ENCODE data around the gene ADCY1. TPM values are rescaled to one million over a fixed set of nuclear protein-coding genes. Genes with fewer than 3 reads are reported as not detected.

Gene ADCY1
- total RNA-seq, 1 experiment from 2014 or later, result not detected

GRCh38 chr7:45573204-45573603 is 964 bp upstream of the ADCY1 start:
- Histone ChIP-seq H4K20me1 (ENCODE audit: insufficient read depth, low read depth, low read length) (no peaks in the 10 kb centered on the region), H3K36me3 (ENCODE audit: insufficient read depth, low read length) (no peaks in the 10 kb centered on the region), H2AFZ (ENCODE audit: low read length) (no peak overlapping the region), H3K9me3 (ENCODE audit: low read length) (no peaks in the 10 kb centered on the region), H3K4me1 (ENCODE audit: low read length) (no peaks in the 10 kb centered on the region), H3K9ac (ENCODE audit: low read length) (no peak overlapping the region), H3K27me3 (ENCODE audit: low read length) (no peaks in the 10 kb centered on the region), H3K79me2 (ENCODE audit: low read length) (no peaks in the 10 kb centered on the region), H3K9me2 (replicated peaks; ENCODE audit: insufficient read depth, low read length) (no peaks in the 10 kb centered on the region), H3K4me3 (ENCODE audit: low read length) (no peak overlapping the region), H3K27ac (ENCODE audit: low read length) (no peak overlapping the region), H3K4me2 (ENCODE audit: low read depth, low read length, poor library complexity, severe bottlenecking) (no peak overlapping the region)
- no peak for DNase-seq

GRCh38 chr7:45574416-45574668 is 174 bp downstream of the ADCY1 start:
- no peak overlapping the region for H3K27ac ChIP-seq (ENCODE audit: low read length)
- H3K9me3 ChIP-seq (ENCODE audit: low read length), result no peaks in the 10 kb centered on the region
- H3K4me1 ChIP-seq (ENCODE audit: low read length), result no peaks in the 10 kb centered on the region
- no peak overlapping the region for H3K9ac ChIP-seq (ENCODE audit: low read length)
- no peak overlapping the region for H2AFZ ChIP-seq (ENCODE audit: low read length)
- DNase-seq, result no peak
- H3K36me3 ChIP-seq (ENCODE audit: insufficient read depth, low read length), result no peaks in the 10 kb centered on the region
- no peaks in the 10 kb centered on the region for H3K27me3 ChIP-seq (ENCODE audit: low read length)
- H3K4me2 ChIP-seq (ENCODE audit: low read depth, low read length, poor library complexity, severe bottlenecking), result no peak overlapping the region
- H3K79me2 ChIP-seq (ENCODE audit: low read length), result no peaks in the 10 kb centered on the region
- no peaks in the 10 kb centered on the region for H4K20me1 ChIP-seq (ENCODE audit: insufficient read depth, low read depth, low read length)
- H3K4me3 ChIP-seq (ENCODE audit: low read length), result no peak overlapping the region
- H3K9me2 ChIP-seq (replicated peaks; ENCODE audit: insufficient read depth, low read length), result no peaks in the 10 kb centered on the region

- no peaks in the 10 kb centered on the region for H3K4me1 ChIP-seq (ENCODE audit: low read length)
- no peaks in the 10 kb centered on the region for H3K79me2 ChIP-seq (ENCODE audit: low read length)
- no peak overlapping the region for H3K9ac ChIP-seq (ENCODE audit: low read length)
- H3K27me3 ChIP-seq (ENCODE audit: low read length), result no peaks in the 10 kb centered on the region
- H4K20me1 ChIP-seq (ENCODE audit: insufficient read depth, low read depth, low read length), result no peaks in the 10 kb centered on the region
- no peaks in the 10 kb centered on the region for H3K9me2 ChIP-seq (replicated peaks; ENCODE audit: insufficient read depth, low read length)
- H3K36me3 ChIP-seq (ENCODE audit: insufficient read depth, low read length), result no peaks in the 10 kb centered on the region
- no peak overlapping the region for H3K27ac ChIP-seq (ENCODE audit: low read length)
- no peak overlapping the region for H3K4me2 ChIP-seq (ENCODE audit: low read depth, low read length, poor library complexity, severe bottlenecking)
- no peak for DNase-seq
- no peaks in the 10 kb centered on the region for H3K9me3 ChIP-seq (ENCODE audit: low read length)
- H3K4me3 ChIP-seq (ENCODE audit: low read length), result no peak overlapping the region
- H2AFZ ChIP-seq (ENCODE audit: low read length), result no peak overlapping the region
Observed at GRCh38 chr7:45574669-45575500, 717 bp downstream of the ADCY1 start.

- no peak for DNase-seq
- Histone ChIP-seq H3K27ac (ENCODE audit: low read length) (no peak overlapping the region), H3K4me1 (ENCODE audit: low read length) (no peaks in the 10 kb centered on the region), H3K9ac (ENCODE audit: low read length) (no peak overlapping the region), H2AFZ (ENCODE audit: low read length) (no peak overlapping the region), H3K79me2 (ENCODE audit: low read length) (no peaks in the 10 kb centered on the region), H4K20me1 (ENCODE audit: insufficient read depth, low read depth, low read length) (no peaks in the 10 kb centered on the region), H3K9me2 (replicated peaks; ENCODE audit: insufficient read depth, low read length) (no peaks in the 10 kb centered on the region), H3K9me3 (ENCODE audit: low read length) (no peaks in the 10 kb centered on the region), H3K27me3 (ENCODE audit: low read length) (no peaks in the 10 kb centered on the region), H3K4me2 (ENCODE audit: low read depth, low read length, poor library complexity, severe bottlenecking) (no peak overlapping the region), H3K36me3 (ENCODE audit: insufficient read depth, low read length) (no peaks in the 10 kb centered on the region), H3K4me3 (ENCODE audit: low read length) (no peak overlapping the region)
Observed at GRCh38 chr7:45575501-45576248, 1.5 kb downstream of the ADCY1 start.

- H4K20me1 ChIP-seq (ENCODE audit: insufficient read depth, low read depth, low read length), result no peaks in the 10 kb centered on the region
- H3K79me2 ChIP-seq (ENCODE audit: low read length), result no peaks in the 10 kb centered on the region
- no peak overlapping the region for H3K4me3 ChIP-seq (ENCODE audit: low read length)
- no peak overlapping the region for H3K4me2 ChIP-seq (ENCODE audit: low read depth, low read length, poor library complexity, severe bottlenecking)
- no peaks in the 10 kb centered on the region for H3K9me2 ChIP-seq (replicated peaks; ENCODE audit: insufficient read depth, low read length)
- no peaks in the 10 kb centered on the region for H3K27me3 ChIP-seq (ENCODE audit: low read length)
- H3K36me3 ChIP-seq (ENCODE audit: insufficient read depth, low read length), result no peaks in the 10 kb centered on the region
- no peak overlapping the region for H3K27ac ChIP-seq (ENCODE audit: low read length)
- no peak overlapping the region for H3K9ac ChIP-seq (ENCODE audit: low read length)
- H3K9me3 ChIP-seq (ENCODE audit: low read length), result no peaks in the 10 kb centered on the region
- H3K4me1 ChIP-seq (ENCODE audit: low read length), result no peaks in the 10 kb centered on the region
- DNase-seq, result no peak
- H2AFZ ChIP-seq (ENCODE audit: low read length), result no peak overlapping the region
Observed at GRCh38 chr7:45576249-45576929, 2.2 kb downstream of the ADCY1 start.

GRCh38 chr7:45578022-45578421 is 3.9 kb downstream of the ADCY1 start:
- Histone ChIP-seq H3K9me3 (ENCODE audit: low read length) (no peaks in the 10 kb centered on the region), H3K36me3 (ENCODE audit: insufficient read depth, low read length) (no peaks in the 10 kb centered on the region), H3K27me3 (ENCODE audit: low read length) (no peaks in the 10 kb centered on the region), H3K4me2 (ENCODE audit: low read depth, low read length, poor library complexity, severe bottlenecking) (no peak overlapping the region), H3K9me2 (replicated peaks; ENCODE audit: insufficient read depth, low read length) (no peaks in the 10 kb centered on the region), H3K4me1 (ENCODE audit: low read length) (no peaks in the 10 kb centered on the region), H3K4me3 (ENCODE audit: low read length) (no peak overlapping the region), H3K9ac (ENCODE audit: low read length) (no peak overlapping the region), H4K20me1 (ENCODE audit: insufficient read depth, low read depth, low read length) (no peaks in the 10 kb centered on the region), H2AFZ (ENCODE audit: low read length) (no peak overlapping the region), H3K79me2 (ENCODE audit: low read length) (no peaks in the 10 kb centered on the region), H3K27ac (ENCODE audit: low read length) (no peak overlapping the region)
- DNase-seq, result no peak

- H2AFZ ChIP-seq (ENCODE audit: low read length), result no peak overlapping the region
- no peak overlapping the region for H3K27ac ChIP-seq (ENCODE audit: low read length)
- H3K36me3 ChIP-seq (ENCODE audit: insufficient read depth, low read length), result no peaks in the 10 kb centered on the region
- no peaks in the 10 kb centered on the region for H4K20me1 ChIP-seq (ENCODE audit: insufficient read depth, low read depth, low read length)
- H3K9me2 ChIP-seq (replicated peaks; ENCODE audit: insufficient read depth, low read length), result no peaks in the 10 kb centered on the region
- no peaks in the 10 kb centered on the region for H3K79me2 ChIP-seq (ENCODE audit: low read length)
- no peak for DNase-seq
- H3K9me3 ChIP-seq (ENCODE audit: low read length), result no peaks in the 10 kb centered on the region
- H3K4me2 ChIP-seq (ENCODE audit: low read depth, low read length, poor library complexity, severe bottlenecking), result no peak overlapping the region
- no peak overlapping the region for H3K9ac ChIP-seq (ENCODE audit: low read length)
- H3K4me3 ChIP-seq (ENCODE audit: low read length), result no peak overlapping the region
- no peaks in the 10 kb centered on the region for H3K27me3 ChIP-seq (ENCODE audit: low read length)
- no peaks in the 10 kb centered on the region for H3K4me1 ChIP-seq (ENCODE audit: low read length)
Observed at GRCh38 chr7:45578467-45578866, 4.3 kb downstream of the ADCY1 start.

GRCh38 chr7:45579391-45579801 is 5.2 kb downstream of the ADCY1 start:
- Histone ChIP-seq H3K79me2 (ENCODE audit: low read length) (no peaks in the 10 kb centered on the region), H3K4me1 (ENCODE audit: low read length) (no peaks in the 10 kb centered on the region), H3K36me3 (ENCODE audit: insufficient read depth, low read length) (no peaks in the 10 kb centered on the region), H4K20me1 (ENCODE audit: insufficient read depth, low read depth, low read length) (no peaks in the 10 kb centered on the region), H3K27me3 (ENCODE audit: low read length) (no peaks in the 10 kb centered on the region), H3K4me3 (ENCODE audit: low read length) (no peak overlapping the region), H3K9me2 (replicated peaks; ENCODE audit: insufficient read depth, low read length) (no peaks in the 10 kb centered on the region), H3K27ac (ENCODE audit: low read length) (no peak overlapping the region), H2AFZ (ENCODE audit: low read length) (no peak overlapping the region), H3K9ac (ENCODE audit: low read length) (no peak overlapping the region), H3K9me3 (ENCODE audit: low read length) (no peaks in the 10 kb centered on the region), H3K4me2 (ENCODE audit: low read depth, low read length, poor library complexity, severe bottlenecking) (no peak overlapping the region)
- no peak for DNase-seq

Measured in Karpas-422 (cell line).